COLO668 (cell line): ENCODE results near the gene TATDN2.

ENCODE experiments used
- DNase-seq: peaks from one replicate; lab custom pipeline; 2025; ENCODE audit not compliant: unreplicated experiment; lab: John Stamatoyannopoulos, UW

Gene TATDN2

DNA sequence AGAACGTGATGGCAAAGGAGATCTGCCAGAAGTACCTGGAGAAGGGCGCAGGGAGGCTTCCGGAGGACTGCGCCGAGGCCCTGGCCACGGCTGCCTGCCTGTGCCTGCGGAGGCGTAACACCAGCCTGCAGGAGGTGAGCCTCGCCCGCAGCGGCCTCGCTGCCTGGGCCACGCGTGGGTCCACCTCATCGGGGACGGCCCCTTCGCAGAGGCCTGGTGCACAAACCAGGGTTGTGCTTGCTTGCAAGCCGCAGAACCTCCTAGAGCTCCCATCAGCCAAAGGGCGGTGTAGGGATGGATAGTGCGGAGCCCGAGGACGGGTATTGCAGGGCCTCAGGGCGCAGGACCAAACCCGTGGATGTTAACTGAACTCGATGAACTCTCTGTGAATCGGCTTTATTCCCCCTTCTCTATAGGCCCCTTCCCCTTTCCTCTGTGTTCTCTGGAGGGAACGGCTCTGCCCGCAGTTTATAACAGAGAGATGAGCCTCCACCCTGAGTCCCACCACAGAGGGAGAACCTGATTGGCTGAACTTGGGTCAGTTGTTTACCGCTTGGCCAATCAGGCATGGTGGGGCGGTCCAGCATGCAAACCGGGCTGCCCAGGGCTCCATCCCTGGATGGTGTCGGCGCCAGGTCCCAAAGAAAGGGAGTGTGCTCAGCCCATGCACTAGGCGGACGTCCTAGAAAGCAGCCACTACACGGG, 13.6 kb upstream of the TATDN2 start:
- DNase-seq = no peak

DNA sequence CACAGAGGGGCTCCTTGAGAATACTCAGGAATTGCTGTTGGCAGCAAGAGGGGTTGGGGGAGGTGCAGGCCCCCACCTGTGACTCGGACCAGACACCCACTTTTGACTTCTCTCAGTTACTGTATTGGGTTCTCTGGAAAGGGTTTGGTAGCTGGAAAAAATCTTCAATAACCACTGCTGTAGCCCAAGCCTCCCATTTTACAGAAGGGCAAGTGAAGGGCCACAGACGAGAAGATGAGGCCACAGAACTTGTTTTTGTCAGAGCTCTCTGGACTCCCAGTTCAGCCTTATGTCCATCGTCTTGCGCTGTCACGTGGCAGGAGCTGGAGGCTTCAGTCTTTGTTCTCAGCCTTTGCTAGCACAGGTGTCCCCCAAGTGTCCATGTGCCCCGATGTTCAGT, 12.7 kb upstream of the TATDN2 start:
- DNase-seq = no peak

DNA sequence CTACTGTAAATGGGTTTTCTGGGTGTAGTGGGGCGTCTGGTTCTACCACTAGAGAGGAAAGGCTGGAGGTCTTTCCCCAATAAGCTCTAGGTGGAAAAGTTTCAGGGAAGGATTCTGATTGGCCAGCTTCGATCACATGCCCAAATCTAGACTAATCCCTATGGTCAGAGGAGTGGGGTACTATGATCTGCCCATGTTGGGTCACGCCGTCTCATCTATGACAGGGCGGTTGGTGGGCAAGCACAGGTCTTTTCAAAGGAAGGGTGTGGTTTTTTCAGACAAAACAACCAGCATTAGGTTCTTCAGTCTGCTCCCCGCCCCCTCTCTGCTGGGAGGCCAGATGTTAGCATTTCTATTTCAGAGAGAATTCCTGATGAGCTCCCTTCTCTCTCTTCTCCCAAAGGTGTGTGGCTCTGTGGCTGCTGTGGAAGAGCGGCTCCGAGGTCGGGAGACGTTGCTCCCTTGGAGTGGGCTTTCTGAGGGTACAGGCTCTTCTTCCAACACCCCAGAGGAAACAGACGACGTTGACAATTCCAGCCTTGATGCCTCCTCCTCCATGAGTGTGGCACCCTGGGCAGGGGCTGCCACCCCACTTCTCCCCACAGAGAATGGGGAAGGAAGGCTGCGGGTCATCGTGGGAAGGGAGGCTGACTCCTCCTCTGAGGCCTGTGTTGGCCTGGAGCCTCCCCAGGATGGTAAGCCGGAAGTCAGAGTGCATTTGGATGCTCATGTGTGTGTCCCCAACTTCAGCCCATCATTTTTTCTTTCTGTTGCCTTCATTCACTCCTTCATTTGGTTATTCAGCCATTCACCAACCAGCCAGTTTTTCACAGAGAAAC, 9.7 kb upstream of the TATDN2 start:
- DNase-seq = no peak

DNA sequence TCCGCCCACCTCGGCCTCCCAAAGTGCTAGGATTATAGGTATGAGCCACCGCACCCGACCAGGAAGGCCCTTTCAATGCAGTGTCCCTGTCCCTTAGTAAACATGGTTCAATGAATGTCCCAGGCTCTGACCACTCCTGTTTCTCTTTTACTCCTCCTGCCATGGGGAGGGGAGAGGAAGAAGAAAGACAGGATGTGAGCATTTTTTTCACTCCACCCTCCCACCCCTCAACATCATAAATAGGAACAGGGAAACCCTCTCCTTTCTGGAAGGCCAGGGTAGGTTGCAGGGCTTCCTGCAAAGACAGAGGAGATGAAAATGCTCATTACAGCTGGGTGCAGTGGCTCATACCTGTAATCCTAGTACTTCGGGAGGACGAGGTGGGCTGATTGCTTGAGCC, 7.5 kb upstream of the TATDN2 start:
- no peak for DNase-seq

DNA sequence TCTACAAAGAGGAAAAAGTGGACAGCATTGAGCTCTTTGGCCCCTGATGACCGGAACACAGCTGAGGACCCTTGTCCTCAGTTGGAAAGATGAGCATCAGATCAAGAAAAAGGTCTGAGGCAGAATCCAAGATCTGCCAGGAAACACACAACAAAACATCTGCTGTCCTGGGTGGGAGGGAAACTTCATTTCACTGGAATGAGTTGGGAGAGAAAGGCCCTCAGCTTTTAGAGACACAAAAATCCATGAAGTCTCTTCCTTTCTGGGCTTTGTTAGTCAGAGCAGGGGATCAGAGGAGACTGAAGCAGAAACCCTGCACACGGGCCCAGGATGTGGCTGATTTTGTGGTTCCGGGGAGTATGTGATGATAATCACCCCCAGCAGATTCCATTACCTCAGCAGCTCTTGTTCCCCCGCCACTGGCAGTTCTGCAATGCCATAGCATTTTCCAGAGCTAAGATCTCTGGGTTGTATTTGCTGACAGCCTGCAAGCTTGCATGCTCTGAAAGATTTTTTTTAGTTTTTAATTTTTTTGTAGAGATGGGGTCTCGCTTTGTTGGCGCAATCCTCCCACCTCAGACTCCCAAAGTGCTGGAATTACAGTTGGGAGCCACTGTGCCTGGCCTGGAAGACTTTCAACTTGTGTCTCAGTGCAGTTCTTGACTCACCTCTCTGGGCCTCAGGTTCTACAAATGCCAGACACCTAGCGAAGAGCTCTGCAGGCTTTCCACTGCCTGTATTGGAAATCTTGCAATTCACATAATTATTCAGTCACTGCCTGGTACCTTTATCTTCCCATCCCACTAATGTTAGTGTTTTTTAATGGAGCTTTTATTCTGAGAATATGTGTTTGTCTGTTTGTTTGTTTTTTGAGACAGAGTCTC, 5.8 kb upstream of the TATDN2 start:
- DNase-seq = no peak

DNA sequence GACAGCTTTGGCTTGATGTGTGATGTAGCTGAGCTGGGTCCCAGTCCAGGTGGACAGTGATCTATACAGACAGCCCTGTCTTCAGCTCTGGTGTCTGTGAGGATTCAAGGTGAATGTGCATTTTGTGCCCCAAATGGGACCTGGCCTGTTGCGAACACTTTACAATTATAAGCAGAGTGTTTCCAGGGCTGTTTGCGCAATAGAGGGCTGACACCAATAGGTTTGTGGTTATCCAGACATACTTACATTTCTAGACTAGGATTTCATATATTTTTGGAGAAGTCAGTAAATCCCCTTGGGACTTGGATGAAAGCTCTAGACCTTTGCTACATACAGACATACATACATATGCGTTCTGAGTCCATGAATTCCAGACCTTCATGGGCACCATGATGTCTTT, 4.2 kb upstream of the TATDN2 start:
- no peak for DNase-seq

DNA sequence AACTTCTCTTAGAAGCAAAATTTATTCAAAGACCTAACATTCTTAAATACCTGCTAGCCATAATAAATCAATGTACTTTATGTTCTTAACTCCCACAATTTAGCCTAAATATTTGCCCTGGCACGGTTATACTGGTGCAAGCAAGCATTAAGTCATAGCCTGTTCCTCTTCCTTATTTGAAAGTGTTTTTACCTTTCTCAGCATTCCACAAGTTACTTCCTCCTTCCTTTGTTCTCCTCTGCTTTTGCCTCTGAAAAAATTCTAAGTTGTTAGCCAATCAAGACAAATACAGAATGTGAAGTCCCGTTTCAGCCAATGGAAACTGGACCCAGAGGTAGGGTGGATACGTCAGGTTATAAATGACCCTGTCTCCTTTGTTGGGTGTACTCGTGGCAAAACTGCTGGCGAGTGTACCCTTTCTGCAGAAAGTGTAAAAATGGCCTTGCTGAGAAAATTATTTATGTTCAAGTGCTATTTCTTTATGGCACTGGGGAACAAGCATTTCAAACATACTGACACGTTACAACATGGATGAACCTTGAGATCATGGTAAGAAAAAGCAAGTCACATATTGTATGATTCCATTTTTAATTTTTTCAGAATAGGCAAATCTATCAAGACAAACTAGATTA, 3.1 kb upstream of the TATDN2 start:
- no peak for DNase-seq

DNA sequence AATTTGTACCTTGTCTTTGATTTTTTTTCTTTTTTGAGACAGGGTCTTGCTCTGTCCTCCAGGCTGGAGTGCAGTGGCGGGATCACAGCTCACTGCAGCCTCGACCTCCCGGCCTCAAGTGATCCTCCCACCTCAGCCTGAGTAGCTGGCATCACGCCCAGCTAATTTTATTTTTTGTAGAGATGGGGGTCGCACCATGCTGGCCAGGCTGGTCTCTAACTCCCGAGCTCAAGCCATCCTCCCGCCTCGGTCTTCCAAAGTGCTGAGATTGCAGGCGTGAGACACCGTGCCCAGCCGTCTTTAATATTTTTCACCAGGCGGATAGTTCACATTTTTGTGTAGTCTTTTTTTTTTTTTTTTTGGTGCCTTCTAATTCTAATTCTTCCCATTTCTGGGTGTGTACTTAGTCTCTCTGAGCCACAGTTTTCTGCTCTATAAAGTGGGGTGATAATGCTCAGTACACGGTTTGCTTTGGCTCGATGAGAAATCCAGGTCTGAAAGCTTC, 528 bp upstream of the TATDN2 start:
- DNase-seq = no peak

DNA sequence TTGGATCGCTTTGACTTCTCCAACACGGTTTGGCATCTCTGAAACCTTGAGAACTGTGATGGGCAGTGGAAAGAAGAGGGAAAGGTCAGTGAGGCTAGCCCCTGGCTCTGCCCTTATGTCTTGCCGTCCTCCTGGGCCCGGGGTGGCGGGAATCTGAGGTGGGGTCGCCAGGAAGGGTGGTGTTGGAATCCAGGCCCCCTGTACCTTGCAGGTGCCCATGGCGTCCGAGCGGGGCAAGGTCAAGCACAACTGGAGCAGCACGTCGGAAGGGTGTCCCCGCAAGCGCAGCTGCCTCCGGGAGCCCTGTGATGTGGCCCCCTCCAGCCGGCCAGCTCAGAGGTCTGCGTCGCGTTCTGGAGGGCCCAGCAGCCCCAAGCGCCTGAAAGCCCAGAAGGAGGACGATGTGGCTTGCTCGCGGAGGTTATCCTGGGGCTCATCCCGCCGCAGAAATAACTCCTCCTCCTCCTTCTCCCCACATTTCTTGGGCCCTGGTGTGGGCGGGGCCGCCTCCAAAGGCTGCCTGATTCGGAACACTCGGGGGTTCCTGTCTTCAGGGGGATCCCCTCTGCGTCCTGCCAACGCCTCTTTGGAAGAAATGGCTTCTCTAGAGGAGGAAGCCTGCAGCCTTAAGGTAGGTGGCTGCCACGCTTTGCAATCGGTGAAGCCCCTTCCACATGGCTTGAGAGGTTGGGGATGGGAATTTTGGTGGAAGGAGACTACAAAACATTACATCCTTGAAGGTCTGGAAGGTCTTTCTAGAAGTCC, 907 bp downstream of the TATDN2 start:
- DNase-seq = peak; percentile 12

DNA sequence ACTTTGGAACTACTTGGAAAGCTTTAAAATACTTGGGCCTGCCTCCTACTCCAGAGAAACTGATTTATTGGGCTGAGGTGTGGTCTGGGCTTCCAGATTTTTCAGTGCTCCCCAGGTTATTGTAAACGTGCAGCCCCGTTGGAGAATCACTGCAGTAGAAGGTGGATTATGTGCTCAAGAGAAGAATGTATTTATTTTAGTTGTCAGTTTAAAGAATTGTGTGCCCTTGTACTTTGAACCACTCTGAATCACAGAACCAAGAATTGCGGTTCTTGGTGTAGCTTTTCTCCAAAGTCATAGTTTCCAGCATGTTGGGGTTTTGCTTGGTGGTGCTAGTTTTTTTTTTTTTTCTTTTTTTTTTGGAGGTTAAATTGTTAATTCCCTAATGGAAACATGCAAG, 1.6 kb downstream of the TATDN2 start:
- DNase-seq = no peak

DNA sequence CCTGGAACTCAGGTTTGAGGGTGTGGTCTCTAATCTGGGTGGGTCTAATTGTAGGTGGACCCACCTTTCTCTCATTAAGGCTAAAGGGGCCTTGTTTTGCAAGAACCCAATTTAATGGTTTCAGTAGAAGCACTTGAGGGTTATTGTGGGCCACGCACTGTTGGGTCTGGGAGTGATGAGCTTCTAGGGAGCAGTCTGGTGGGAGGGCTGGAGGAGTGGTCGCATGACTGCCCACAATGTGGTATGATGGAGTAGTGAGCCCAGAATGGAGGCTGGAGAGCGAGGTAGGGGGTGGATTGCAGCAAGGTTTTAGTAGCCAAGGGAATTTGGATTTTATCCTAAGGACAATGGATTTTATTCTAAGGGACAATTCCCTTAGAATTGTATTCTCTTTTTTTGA, 2.7 kb downstream of the TATDN2 start:
- no peak for DNase-seq

DNA sequence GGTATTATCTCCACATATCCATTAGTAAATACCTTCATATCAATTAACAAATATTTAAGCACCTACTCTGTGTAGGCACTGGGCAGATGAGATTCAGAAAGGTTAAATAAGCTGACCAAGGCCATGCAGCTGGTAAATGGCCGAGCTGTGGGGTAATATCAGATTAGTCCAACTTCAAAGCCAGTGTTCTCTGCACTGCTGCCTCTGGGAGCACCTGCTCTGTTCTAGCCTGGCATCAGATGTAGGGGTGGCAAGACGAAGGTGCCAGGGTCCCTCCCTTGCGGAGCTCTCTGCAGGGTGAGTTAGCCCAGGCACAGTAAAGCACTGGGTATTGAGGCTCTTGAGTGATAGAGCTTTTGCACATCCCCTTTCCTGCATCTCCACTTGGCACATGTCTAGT, 5.5 kb downstream of the TATDN2 start:
- no peak for DNase-seq

DNA sequence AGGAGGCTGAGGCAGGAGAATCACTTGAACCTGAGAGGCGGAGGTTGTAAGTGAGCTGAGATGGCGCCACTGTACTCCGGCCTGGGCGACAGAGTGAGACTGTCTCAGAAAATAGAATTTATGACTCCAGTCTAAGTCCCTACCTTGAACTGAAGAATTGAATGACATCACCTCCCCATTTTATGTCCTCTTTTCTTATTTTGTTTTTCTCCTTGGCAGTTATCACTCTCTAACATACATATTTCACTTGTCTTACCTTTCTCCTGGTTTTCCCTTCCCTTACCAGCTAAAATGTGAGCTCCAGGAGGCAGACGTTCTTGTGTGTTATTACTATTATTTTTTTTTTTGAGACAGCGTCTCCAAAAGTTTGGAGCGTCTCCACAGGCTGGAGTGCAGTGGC, 7.6 kb downstream of the TATDN2 start:
- DNase-seq = no peak

DNA sequence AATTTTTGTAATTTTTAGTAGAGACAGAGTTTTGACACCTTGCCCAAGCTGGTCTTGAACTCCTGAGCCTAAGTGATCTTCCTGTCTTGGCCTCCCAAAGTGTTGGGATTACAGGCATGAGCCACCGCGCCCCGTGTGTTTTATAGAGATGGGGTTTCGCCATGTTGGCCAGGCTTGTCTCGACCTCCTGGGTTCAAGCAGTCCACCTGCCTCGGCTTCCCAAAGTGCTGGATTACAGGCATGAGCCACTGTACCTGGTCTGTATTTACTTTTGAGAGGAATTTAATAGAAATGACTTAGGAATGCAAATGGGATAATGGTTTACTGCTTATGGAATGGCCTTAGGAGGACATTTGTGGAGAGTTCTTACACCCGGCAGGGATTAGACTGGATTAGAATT, 10.8 kb downstream of the TATDN2 start:
- no peak for DNase-seq

DNA sequence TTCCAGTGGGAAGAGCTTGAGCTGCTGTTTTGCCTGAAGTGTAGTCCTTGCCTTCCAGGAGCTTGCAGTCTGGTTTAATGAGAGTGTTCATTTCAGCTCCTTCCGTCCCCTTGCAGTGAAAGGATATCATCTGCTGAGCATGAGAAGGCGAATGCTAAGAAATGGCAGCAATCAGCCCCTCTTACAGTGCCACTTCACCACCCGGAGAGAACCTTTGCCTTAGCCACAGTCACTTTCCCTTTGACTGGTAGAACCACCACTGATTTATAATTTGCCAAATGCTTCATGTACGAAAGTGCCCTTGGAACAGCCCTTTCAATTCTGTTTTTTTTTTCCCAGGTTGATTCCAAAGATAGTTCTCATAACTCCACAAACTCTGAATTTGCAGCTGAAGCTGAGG, 11.5 kb downstream of the TATDN2 start:
- no peak for DNase-seq

DNA sequence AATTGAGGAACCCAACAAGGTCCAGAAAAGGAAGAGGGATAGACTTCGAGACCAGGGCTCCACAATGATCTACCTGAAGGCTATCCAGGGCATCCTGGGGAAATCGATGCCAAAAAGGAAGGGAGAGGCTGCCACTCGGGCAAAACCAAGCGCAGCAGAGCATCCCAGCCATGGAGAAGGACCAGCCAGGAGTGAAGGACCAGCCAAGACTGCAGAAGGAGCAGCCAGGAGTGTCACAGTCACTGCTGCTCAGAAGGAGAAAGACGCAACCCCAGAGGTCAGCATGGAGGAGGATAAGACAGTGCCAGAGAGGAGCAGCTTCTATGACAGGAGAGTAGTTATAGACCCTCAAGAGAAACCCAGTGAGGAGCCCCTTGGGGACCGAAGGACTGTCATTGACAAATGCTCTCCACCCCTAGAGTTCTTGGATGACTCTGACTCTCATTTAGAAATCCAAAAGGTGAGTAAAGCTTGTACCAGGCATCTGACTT, 12.0 kb downstream of the TATDN2 start:
- no peak for DNase-seq

DNA sequence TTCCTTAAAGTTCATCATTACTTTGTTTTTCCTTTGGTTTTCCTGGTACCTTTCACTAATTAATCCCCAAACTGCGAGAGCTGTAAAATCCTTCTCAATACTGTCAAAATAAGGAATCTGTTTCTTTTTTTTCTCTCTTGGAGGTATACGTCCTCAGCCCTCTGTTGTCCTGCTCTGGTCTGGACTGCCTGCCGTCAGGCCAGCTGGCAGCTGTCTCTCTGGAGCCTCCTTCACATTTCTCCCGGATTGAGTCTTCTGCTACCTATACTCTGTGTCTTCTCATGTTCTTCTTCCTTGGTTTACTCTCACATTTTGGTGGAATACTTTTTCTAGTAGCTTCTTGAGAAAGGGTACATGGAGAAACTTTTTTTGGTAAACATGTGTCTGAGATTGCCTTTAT, 13.8 kb downstream of the TATDN2 start:
- DNase-seq = no peak

DNA sequence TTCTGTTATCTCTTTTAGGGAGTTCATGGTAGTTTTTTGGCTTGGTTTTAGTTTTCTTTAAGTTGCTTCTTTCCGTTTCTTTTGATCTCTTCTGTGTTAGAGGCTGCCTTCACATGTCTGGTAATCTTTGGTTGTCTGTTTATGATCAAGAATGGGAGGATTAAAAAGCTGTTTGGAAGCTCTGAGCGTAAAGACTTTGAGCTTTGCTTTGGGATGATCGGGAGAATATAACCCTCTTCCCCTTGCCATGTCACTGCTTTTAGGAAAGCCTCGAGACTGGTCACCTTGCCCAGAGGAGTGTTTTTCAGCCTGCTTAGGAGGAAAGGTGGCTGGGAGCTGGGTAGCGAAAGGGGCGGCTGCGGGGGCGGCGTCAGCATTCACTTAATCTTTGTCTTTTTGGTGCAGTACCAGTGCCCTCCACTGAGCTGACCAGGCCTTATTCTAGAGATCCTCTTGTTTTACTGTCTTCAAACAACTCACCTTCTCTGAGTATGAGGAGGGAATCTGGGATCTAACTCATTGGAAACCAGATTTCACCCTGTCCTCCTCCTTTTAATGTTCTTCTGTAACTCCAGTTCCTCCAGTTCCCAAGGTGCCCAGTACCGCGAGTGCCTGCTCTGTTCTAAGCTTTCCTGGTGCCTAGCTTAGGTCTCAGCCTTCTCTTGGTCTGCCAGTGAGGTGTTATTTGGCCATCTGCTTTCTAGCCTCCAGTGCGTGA, 15.5 kb downstream of the TATDN2 start:
- peak; percentile 8 for DNase-seq

DNA sequence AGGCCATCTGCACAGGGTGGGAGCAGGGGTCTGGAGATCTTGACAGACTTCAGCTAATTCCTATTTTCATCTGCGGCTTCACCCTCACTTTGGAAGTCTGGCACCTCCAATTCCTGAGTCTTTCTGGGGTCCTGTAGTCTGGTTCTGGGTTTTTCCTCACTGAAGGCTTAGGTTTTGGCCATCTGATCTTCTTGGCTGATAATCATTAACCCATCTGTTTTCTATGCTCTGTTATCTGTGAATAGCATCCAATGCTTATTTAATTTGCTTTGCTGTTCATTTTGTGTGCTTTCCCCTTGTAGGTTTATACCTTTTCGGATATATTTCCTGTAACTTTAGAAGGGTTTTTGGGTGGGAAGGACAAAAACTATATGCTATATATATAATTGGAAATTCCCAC, 17.6 kb downstream of the TATDN2 start:
- DNase-seq = no peak
